Measurements from ENCODE around the gene LOXL3. TPM values are rescaled to one million over a fixed set of nuclear protein-coding genes. Genes with fewer than 3 reads are reported as not detected.

Gene LOXL3
- total and polyA plus RNA-seq, 7 donors = 0.62 to 2.3 (median 0.99) TPM

DNA sequence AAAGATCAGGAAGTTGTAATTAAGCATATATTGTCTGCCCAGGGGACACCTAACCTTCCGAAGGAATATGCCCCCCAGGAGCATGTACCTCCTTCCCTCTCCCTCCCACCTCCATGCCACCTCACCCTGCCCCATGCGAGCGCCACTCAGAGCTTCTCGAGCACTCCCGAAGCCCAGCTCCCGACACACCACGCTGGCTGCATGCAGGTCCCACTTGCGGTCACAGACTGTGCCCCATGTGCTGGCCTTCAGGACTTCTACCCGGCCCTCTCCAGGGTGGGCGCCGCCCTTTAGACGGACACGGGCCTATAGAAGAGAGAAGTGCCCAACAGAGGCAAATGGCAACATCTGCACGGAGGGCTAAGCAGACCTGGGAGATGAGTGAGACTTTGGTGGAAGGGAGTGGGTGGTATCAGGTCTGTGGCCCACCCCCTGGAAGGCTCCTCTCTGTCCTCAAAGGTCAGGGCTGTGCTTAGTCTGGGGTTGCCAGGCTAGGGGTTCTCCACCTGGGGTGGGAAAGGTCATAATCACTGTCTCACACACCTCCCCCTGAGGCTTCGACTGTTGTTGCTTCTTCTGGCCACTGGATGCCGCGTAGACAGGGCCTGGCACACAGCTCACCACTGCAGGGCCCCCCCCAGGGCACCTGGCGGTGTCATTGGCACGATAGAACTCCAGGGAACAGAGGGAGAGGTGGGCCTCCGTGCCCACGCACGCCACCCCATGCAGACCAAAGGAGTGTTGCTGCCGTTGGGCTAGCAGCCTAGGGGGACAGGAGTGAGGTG is 17.4 kb downstream of the LOXL3 start:
- Histone ChIP-seq H3K27me3 (ENCODE audit: insufficient read depth in 3 of 3, low read length in 2 of 3) (no peaks in the 10 kb centered on the region), H3K4me3 (no peak overlapping the region), H3K4me1 (peaks cover 8% of the 10 kb centered on the region), H3K9me3 (no peaks in the 10 kb centered on the region), H3K27ac (no peak overlapping the region), H3K36me3 (ENCODE audit: insufficient read depth in 1 of 2, low read depth in 1 of 2) (peaks cover 5 to 27% of the 10 kb centered on the region in 2 donors)
- no peak for DNase-seq
- no peak for TF ChIP-seq CTCF (IDR thresholded peaks at IDR 0.05)
- WGBS, 3 donors = 80 to 84% (median 83%) methylated on average over 23 of the region's 23 CpGs
- intact Hi-C loops (cut with DNase I) = no loop called here
- no peak for ATAC-seq

DNA sequence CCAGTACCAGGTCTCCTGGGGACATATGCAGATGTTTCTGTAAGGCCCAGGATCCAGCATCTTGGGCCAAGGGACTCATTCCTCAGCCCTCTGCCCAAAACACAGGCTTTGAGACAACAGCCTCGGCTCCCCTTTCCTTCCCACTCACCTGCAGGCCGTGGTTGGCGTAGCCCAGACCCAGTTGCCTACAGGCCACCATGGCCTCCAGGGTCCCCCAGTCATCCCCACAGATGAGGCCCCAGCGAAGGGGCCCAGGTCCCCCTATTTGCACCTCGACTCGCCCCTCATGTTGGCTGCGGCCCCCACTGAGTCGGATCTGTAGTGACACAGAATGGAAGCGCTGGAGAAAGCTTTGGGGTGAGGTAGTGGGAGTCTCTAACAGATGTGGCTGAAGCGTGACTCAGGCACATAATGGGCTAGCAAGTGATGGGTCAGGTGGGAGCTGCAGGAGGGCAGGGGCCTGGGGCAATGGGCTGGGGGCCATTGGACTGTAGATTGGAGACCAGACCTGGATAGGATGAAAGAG is 18.2 kb downstream of the LOXL3 start:
- no peak for DNase-seq
- H3K27ac ChIP-seq = no peak overlapping the region
- H3K36me3 ChIP-seq (ENCODE audit: insufficient read depth in 1 of 2, low read depth in 1 of 2) = peaks cover 5 to 33% of the 10 kb centered on the region in 2 donors
- H3K4me1 ChIP-seq = peaks cover 17% of the 10 kb centered on the region
- no peak overlapping the region for H3K4me3 ChIP-seq
- H3K9me3 ChIP-seq = no peaks in the 10 kb centered on the region
- 85 to 96% (median 88%) methylated on average over 10 of the region's 10 CpGs for WGBS, 3 donors
- intact Hi-C loops (cut with DNase I) = no loop called here
- TF ChIP-seq CTCF (IDR thresholded peaks at IDR 0.05) = no peak
- ATAC-seq = no peak
- no peaks in the 10 kb centered on the region for H3K27me3 ChIP-seq (ENCODE audit: insufficient read depth in 3 of 3, low read length in 2 of 3)

GRCh38 chr2:74534411-74534810 is 19.3 kb downstream of the LOXL3 start:
- TF ChIP-seq CTCF (IDR thresholded peaks at IDR 0.05) = no peak
- H3K4me3 ChIP-seq = no peak overlapping the region
- WGBS, 3 donors = 77 to 81% (median 77%) methylated on average over 12 of the region's 12 CpGs
- no peaks in the 10 kb centered on the region for H3K9me3 ChIP-seq
- H3K36me3 ChIP-seq (ENCODE audit: insufficient read depth in 1 of 2, low read depth in 1 of 2) = peaks cover 5 to 33% of the 10 kb centered on the region in 2 donors
- ATAC-seq (no peak), DNase-seq (no peak)
- intact Hi-C loops (cut with DNase I) = loop anchor here in 1 of 2 donors (5.0 kb wide), 1 partner anchor 1093 kb away; no protein-coding TSS in a partner anchor
- no peak overlapping the region for H3K27ac ChIP-seq
- H3K4me1 ChIP-seq = peaks cover 17% of the 10 kb centered on the region
- no peaks in the 10 kb centered on the region for H3K27me3 ChIP-seq (ENCODE audit: insufficient read depth in 3 of 3, low read length in 2 of 3)

DNA sequence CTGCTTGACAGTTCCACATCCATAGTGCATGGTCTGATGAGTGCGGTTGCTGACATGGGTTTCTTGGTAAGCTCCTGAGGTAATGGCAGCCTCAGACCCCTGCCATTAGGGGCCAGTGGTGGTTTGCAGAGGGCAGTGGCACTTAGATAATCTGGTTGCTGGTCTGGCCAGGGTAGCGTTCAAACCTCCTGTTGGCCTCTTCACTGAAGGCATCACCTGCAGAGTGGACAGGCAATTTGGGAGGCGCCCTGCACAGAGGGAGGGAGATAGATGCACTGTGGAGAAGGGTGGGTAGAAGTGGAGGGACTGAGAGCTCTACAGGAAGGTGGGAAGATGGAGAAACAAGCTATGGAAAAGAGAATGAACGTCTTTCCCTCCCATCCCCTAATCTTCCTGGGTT is 20.3 kb downstream of the LOXL3 start:
- intact Hi-C loops (cut with DNase I) = loop anchor here in 1 of 2 donors (5.0 kb wide), 1 partner anchor 1094 kb away; no protein-coding TSS in a partner anchor

More for the DNA sequence above, 20.3 kb downstream of the LOXL3 start:
- H3K27me3 ChIP-seq (ENCODE audit: insufficient read depth in 3 of 3, low read length in 2 of 3) = no peaks in the 10 kb centered on the region
- no peak overlapping the region for H3K4me3 ChIP-seq
- WGBS, 3 donors = 71 to 84% (median 75%) methylated on average over 4 of the region's 4 CpGs
- H3K27ac ChIP-seq = no peak overlapping the region
- H3K9me3 ChIP-seq = no peaks in the 10 kb centered on the region
- ATAC-seq = no peak
- H3K36me3 ChIP-seq (ENCODE audit: insufficient read depth in 1 of 2, low read depth in 1 of 2) = peaks cover 5 to 33% of the 10 kb centered on the region in 2 donors
- no peak for DNase-seq
- H3K4me1 ChIP-seq = peaks cover 21% of the 10 kb centered on the region
- TF ChIP-seq CTCF (IDR thresholded peaks at IDR 0.05) = no peak
